Suppressor macrophage treated with lipopolysaccharide for 4 hours (primary cell): Measurements from ENCODE around the gene NNT.
"Not testable (repeated sequence)": the region's sequence is repeated elsewhere in the genome, so short reads cannot be mapped to it uniquely, and the experiment has no call there.

Experiments used
- DNase-seq: peaks from one replicate; pipeline ENCODE4 v3.0.0-alpha.2; 2020

The NNT gene

DNA sequence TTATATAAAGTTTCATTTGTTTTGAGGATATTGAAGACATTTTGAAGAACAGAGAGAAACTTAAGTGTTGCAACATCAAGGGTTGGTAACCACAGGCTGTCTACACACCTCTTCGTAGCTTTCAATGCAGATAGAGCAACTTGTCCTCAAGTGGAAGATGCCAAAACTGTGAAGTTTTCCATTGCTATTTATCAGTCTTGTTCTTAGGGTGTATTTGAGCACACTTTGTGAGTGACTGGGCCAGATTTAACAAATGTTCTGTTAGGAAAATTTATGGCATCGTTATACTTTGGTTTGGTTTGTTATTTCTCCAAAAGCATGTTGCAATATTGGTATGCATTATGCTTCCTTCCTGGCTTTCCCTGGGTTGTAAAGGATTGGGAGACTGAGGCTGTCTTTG lies 31.6 kb downstream of the NNT start:
- DNase-seq = no peak

DNA sequence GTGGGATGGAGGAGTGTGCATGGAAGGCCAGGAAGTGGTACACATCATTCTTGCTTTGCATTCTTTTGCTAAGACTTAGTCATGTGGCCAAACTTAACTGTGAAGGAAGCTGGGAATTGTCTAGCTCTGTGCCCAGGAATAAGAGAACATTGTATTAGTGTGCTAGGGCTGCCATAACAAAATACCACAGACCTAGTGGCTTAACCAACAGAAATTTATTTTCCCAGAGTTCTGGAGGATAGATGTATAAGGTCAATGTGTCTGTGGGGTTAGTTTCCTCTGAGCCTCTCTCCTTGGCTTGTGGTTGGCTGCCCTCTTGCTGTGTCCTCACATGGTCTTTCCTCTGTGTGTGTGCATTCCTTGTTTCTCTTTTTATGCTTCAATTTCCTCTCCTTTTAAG lies 32.4 kb downstream of the NNT start:
- no peak for DNase-seq

DNA sequence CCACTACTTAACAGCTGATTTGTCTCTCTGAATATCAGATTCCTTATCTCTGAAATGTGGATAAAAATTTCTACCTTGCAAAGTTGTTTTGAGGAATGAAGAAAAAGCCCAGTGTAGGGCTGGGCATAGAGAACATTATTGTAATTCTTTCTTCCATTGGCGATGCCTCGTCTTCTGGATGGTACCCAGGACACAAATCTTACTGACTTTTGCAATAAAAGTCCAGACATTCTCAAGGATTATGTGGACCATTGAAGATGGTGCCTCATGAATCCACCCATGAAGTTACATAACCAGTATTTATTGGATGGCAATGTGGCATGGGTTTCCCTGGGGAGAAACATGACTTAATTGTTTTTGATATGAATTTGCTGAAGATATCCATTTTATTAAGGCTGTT lies 33.1 kb downstream of the NNT start:
- DNase-seq = no peak

DNA sequence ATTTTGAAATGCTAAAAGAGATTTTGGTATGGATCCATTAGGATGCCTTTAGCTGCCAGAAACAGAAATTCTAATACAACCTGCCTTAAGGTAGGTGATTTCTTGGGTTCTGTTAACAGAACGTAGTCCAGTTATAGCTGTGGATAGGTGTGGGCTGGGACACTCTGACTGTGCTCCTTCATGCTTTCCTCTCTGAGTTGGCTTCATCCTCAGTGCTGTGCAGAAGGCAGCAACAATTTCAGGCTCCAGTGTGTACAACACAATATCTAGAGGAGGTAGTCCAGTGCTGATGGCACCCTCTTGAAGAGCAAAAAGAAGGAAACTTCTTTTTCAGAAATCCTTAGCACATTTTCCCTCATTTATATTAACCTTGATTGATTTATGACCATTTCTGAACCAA lies 34.4 kb downstream of the NNT start:
- DNase-seq = no peak

DNA sequence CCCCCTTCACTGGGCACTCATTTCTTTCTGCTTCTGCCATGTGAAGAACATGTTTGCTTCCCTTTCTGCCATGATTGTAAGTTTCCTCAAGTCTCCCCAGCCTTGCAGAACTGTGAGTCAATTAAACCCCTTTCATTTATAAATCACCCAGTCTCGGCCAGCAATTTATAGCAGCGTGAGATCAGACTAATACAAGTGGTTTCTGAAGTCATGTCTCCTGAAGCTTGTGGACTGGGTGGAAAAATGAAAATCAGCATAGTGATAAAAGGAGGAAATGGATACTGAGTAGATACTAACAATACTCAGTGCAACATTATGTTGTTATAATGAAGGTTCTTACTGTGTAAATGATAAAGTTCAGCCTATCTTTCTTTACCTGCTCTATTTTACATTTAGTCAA lies 35.1 kb downstream of the NNT start:
- DNase-seq = peak; percentile 48

DNA sequence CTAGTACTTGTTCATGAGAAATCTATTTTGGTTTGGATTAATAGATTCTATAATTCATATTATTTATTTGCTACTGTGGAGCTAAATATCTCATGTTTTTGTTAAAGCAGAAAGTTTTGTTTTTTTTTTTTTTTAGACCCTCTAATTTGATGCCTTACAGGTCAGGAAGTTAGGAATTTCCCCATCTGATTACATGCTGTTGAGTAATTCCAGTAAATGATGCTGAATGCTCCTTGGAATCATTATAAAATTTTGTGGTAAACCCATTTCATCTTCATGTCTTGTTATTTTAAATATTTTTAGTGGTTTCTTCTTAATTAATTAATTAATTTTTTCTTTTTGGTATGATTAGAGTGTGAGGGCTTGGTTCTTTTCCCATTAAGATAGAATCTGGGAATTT lies 35.6 kb downstream of the NNT start:
- DNase-seq = peak; percentile 37

DNA sequence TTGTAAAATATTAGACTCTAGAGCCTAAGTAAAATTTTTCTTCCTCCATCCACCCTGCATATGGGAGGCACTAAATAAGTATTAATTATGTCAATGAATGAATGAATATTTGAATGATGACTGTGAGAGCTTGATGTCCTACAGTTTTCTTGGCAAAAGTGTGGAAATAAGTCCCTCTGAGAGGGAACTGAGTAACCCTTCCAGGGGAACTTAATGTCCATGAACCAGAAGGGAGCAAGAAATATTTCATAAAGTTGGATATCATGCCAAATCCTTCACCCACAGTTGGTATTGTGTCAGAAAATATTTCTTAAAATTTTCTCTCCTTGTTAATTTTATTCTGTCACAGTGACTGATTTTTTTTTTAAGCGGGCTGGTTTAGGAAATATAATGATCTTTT lies 36.6 kb downstream of the NNT start:
- DNase-seq = peak; percentile 13

DNA sequence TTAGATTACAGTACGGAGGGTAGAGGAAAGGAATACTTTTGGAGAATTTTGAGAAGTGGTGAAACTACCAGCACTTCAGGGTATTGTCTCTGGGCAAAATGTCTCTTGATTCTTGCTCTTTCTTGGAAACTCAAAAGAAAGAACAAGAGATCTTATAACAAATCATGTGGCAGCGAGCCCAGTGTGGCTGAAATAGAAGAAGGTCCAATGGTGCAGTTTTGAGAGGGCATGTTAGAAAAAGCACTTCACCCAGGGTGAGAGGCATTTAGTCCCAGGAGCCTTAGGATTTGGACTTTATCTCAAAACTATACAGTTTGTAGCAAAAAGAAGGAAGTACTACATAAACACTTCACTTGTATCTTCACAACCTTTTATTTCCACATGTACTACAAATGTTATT lies 39.4 kb downstream of the NNT start:
- DNase-seq = no peak

DNA sequence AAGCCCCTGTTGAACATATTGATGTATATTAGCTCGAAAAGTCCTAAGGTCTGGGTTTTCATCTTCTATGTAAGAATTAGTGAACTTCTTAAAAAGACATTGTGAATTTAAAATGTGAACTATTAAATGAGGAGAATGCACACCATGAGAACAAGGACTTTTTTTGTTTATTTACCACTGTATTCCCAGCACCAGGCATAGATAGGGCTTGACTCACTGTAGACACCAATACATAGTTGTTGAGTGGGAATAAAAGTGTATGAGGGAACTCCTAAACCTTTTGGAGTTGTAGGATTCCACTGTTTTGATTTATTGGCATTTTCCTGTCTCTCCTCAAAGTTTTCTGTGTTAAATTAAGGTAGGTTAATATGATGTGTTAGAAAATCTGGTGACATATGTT lies 40.3 kb downstream of the NNT start:
- no peak for DNase-seq

DNA sequence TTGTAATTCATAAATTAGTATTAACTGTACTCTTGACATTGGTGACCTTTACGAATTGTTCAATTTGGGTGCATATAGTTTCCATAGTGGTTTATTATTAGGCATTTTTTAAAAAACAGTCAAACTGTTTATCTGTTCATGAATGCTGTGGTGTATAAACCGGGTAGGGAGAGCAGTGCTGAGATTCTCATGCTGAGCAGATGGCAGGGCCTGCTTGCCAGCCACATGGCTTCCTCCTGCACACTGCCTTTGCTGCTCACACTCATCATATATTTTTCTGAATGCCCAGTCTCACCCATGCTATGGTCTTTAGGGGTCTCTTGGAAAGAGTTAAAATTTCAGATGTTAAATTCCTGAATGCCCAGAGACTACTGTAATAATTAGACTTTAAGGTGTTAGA lies 40.8 kb downstream of the NNT start:
- no peak for DNase-seq

DNA sequence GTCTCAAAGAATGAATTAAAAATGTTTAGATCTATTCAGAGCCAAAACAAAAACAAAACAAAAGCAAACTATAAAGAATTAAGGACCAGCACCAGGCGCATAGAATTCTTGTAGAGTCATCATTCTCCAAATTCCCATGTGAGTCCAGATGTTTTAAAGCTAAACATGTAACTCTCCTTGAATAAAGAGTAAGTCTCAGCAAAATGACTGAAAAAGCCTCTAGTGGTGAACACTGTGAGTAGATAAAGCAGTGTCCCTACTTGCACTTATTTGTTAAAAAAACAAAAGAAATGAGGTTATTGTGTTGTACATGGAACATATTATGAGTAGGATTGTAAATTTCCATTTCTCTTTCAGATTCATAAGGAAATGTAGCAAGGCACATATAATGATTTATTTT lies 44.0 kb downstream of the NNT start:
- no peak for DNase-seq

DNA sequence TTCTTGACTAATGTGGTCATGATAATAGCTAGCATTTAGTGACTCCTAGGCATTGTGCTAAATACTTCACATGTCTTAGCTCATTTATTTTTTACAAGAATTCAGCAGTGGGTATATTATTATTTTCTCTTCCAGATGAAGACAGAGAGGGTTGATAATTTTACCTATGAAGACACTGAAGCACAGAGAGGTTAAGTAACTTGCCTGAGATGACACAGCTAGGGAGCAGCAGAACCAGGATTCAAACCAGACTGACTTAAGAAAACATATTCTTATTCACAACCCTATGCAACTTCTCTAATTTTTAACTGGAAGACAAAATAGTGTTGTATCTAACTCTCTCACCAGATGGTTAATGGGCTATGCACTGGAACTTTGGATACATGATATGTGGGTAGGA lies 44.8 kb downstream of the NNT start:
- no peak for DNase-seq

DNA sequence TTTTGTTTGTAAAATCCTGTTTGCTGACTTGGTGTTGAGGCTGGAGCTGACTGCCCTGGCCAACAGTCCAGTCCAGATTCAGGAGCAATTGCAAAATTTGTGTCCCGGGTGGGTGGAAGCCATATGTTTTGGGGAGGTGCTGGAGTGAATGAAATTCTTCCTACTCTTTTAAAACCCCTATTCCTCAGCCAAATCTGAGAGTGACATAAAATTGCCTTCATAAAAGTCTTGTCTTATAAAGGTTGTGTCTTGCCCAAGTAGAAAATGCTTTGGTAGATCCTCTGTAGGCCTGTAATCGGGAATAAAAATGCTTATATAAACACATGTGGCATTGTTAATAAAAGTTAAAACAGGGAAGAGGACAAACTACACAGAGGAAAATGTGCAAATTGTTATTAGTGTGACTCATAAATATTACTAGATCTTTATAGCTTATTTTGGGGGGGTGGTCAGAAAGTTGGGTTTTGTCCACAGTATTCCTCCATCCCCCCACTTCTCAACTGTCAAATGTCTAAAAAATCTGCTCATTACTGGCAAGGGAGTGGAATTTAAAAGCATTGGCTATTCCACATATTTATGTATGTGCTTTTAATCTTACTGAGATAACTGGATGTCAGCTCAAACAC lies 45.6 kb downstream of the NNT start:
- DNase-seq = no peak

DNA sequence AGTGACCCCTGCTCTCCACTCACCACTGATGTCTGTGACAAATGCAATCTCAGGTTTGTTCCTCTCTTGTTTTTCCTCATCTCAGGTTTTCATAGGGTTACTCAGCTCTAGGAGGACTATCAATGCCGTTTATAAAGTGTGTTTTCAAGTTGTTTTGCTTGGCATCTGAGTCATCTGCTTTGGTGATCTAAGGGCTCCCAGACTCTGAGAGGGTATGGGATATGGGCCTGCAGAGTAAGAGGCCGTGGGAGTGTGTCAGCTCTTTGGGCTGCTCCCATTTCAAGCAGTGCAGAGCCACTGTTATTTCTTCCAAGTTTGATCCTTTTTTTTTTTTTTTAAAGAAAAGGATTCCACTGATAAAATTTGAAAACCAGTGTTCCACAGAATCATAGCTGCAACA lies 46.3 kb downstream of the NNT start:
- DNase-seq = no peak

DNA sequence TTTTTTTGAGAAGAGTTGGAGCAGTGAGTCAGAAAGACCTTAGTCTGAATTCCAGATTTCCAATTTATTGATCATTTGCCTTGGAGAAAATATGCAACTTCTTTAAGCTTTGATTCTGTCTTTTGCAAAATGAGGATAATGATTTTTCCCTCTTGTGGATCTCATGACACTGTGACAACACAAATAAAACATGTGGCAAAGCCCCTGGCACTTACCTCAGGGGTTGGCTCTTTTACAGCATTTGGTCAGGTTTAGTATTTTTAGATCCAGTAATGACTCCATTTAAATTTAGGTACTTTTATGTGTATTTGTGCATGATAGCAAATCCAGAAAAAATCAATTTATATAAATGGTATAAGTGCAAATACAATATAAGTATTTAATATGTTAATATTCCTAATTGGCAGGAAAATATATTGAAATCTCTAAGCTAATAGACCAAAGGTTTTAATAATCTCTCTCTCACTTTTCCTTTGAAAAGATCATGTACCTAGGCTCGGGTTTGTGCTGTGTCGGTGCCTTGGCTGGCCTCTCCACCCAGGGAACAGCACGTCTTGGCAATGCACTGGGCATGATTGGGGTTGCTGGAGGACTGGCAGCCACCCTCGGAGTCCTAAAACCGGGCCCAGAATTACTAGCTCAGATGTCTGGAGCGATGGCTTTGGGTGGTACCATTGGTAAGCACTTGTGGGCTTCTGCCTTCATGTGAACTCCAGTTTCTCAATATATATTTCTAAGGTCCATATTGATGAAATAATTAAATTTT lies 49.7 kb downstream of the NNT start:
- DNase-seq = no peak

DNA sequence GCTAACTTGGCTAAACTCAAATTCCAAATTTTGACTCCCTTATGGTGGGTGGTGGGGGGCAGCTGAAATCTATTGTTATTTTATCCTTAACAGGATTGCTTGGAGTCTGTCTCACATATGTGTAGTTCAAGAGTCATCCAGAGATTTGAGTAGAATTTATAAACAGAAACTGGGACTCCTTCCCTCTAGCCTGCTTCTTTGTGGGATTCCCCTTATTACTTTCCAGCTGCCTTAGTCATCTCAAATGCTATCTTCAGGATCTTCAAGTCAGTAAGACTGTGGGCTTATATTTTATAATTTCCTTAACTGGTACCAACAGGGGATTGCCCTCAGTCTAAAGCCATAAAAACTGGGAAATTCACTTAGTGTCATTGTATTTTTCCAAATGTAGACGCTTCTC lies 55.5 kb downstream of the NNT start:
- peak; percentile 63 for DNase-seq

DNA sequence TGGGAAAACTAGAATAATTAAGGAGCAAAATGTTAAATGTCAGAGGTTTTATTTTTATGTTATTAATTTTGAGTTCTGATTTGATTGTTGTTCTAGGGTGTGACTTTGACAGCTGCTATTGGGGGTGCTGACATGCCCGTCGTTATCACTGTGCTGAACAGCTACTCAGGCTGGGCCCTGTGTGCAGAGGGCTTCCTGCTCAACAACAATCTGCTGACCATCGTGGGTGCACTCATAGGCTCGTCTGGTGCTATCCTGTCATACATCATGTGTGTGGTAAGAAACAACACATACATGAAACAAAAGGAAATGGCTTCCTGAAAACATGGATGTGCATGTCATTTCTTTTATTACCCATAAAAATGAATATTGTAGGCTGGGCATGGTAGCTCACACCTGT lies 56.1 kb downstream of the NNT start:
- DNase-seq = no peak

DNA sequence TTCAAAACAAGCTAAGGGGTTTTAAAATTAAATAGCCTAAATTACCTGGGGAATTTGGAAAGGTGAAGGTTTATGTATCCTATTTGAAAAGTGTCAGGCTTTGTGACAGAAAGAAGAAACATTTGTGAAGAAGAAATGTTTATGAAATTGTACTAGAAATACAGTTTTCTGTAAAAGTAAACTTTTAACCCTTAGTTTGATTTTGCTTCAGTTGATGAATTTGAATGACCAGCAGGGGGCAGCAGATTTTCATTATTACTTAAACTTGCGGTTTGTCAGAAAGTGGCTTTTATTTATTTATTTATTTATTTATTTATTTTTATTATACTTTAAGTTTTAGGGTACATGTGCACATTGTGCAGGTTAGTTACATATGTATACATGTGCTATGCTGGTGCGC lies 58.1 kb downstream of the NNT start:
- peak; percentile 54 for DNase-seq

DNA sequence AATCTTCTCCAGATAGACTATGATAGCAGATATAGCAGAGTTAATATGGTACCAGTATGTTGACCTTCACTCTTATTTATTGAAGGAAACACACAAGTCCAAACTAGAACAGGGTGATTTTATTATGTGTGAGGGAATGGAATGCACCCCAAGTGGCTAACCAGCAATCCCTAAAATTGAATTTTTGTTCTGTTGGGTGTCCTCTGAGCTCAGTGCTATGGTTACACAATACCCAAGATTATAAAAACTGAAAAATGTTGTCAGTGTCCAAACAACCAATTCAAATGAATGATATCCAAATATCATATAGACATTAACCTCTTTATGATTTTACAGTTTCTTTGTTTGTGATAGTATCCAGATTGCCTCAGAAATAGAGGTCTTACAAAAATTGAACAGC lies 60.9 kb downstream of the NNT start:
- no peak for DNase-seq

DNA sequence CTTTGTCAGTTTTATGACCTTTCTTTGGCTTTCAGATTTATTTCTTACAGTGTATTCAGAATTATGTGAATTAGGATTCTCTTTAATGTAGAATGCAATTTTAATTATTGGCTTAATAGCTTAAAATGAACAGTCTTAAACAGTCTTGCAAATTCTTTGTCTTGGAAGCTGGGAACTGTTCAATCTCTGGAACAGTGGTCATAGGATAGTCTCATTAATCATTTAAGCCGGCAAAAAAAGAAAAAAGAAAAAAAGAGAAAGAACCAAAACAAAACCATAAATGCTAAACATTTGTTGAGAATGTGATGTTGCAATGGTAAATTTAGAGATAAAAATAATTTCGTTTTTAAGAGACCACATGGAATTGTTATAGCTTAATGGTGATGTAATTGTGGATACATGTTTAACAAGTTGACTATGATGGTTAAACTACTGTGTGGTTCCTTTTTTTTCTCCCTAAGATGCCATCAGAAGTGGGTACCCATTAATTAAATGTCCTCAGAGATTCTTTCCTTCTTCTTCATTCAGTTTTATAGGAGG lies 61.6 kb downstream of the NNT start:
- no peak for DNase-seq

DNA sequence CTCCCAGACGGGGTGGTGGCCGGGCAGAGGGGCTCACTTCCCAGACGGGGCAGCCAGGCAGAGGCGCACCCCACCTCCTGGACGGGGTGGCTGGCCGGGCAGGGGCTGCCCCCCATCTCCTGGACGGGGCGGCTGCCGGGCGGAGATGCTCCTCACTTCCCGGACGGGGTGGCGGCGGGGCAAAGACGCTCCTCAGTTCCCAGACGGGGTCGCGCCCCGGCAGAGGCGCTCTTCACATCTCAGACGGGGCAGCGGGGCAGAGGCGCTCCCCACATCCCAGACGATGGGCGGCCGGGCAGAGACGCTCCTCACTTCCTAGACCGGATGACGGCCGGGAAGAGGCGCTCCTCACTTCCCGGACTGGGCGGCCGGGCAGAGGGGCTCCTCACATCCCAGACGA lies 62.8 kb downstream of the NNT start:
- DNase-seq = not testable (repeated sequence)

DNA sequence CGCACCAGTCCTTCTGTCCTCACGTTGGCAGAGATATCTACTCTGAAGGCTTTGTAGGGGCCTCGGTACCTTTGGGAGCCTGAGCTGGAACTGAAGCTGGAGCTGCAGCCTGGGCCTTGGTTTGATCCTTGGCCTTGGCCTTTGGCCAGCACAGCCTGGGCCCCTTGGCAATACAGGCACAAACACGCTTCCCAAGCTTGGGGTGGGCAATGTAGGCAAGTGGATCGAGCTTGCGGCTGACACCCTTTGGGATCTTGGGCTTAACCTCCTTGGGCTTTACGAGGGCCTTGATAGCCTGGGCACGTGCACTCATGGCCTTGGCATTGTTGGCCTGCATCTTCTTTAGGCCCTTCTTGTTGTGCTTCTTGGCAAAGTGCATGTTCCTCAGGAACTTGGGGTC lies 63.7 kb downstream of the NNT start:
- not testable (repeated sequence) for DNase-seq

DNA sequence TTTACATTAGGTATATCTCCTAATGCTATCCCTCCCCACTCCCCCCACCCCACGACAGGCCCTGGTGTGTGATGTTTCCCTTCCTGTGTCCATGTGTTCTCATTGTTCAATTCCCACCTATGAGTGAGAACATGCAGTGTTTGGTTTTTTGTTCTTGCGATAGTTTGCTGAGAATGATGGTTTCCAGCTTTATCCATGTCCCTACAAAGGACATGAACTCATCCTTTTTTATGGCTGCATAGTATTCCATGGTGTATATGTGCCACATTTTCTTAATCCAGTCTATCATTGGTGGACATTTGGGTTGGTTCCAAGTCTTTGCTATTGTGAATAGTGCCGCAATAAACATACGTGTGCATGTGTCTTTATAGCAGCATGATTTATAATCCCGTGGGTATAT lies 64.4 kb downstream of the NNT start:
- not testable (repeated sequence) for DNase-seq

DNA sequence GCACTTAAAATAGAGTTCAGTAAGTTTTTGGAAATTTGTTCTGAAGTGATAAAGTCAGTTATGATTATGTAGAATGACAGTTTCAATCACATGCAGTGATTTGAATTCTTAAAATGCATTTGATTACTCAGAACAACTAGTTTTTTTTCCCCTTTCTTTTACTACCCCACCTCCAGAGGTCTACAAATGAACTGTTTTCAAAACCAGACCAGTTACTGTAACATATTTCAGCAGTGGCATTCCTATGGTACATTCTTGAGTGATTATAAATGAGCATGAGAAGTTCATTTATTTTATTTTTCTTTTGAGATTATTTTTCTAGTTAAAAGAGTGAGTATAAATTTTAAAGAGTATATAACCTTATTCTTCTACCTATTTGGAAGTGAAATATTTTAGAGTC lies 71.6 kb downstream of the NNT start:
- no peak for DNase-seq

DNA sequence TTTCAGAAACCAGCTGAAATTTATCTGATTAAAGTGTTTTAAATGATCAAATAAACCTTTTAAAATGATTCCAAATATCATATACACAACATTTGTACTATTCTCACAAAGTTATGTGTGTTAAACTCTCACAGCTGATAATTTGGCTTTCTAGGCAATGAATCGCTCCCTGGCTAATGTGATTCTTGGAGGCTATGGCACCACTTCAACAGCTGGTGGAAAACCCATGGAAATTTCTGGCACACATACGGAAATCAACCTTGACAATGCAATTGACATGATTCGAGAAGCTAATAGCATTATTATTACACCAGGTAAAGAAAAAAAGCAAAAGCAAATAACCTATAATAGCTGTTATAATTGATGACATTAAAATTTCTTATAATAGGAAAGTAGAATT lies 72.4 kb downstream of the NNT start:
- no peak for DNase-seq
